Chondrocyte (in vitro differentiated cells): ENCODE results near the gene FOXO4. TPM values are rescaled to one million over a fixed set of nuclear protein-coding genes. Genes with fewer than 3 reads are reported as not detected.

Source experiments
- DNase-seq: peaks from one replicate; pipeline ENCODE4 v3.0.0; 2021; ENCODE audit warnings: mixed read lengths, low spot score
- H3K27ac Mint-ChIP-seq: one replicate; pipeline ENCODE4 v1.8.0; 2021; ENCODE audit warnings: mild to moderate bottlenecking, moderate library complexity, mixed read lengths; ENCODE audit not compliant: unreplicated experiment
- H3K27me3 Mint-ChIP-seq: 2 replicates; pipeline ENCODE4 v1.8.0; 2021; ENCODE audit warnings: low read depth, mixed read lengths
- H3K36me3 Mint-ChIP-seq: 2 replicates; pipeline ENCODE4 v1.8.0; 2021; ENCODE audit warnings: low read depth, mixed read lengths
- H3K4me1 Mint-ChIP-seq: 2 replicates; pipeline ENCODE4 v1.8.0; 2021; ENCODE audit warnings: low read depth, mild to moderate bottlenecking, mixed read lengths
- H3K4me3 Mint-ChIP-seq: one replicate; pipeline ENCODE4 v1.8.0; 2021; ENCODE audit warnings: mild to moderate bottlenecking, moderate library complexity, mixed read lengths; ENCODE audit not compliant: unreplicated experiment
- H3K9me3 Mint-ChIP-seq: 2 replicates; pipeline ENCODE4 v1.8.0; 2021; ENCODE audit warnings: low read depth, mixed read lengths
- total RNA-seq: library from RNA; stranded (reverse); gene quantifications from 3 replicates; pipeline ENCODE4 v1.2.1, GENCODE V29; 2021
- TF ChIP-seq, protein P1 (sequence below): fragments of 200-600 bp; sonication (generic); IDR thresholded peaks from 2 replicates; pipeline ENCODE4 v1.5.0; 2021; ENCODE audit warnings: antibody characterized with exemption, mild to moderate bottlenecking, moderate library complexity

Gene FOXO4
- total RNA-seq, 1 donor from 2014 or later = 9.3 TPM

DNA sequence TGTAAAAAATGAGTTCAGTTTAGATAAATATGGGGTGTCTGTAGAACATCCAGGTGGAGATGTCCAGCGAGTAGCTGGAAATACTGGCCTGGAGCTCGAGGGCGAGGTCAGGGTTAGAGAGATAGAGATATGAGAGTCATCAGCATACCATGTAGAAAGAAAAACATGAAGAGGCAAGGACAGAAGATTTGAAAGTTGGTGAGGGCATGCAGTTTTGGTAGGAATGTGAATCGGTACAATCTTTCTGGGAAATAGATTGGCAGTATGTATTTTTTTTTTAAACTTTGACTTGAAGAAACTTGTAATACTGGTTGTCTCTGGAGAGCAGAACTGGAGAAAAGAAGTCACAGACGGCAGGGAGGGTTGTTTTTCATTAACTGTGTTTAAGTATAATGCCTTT lies 25.1 kb upstream of the FOXO4 start:
- H3K4me1 Mint-ChIP-seq = peaks cover 7% of the 10 kb centered on the region
- no peaks in the 10 kb centered on the region for H3K27me3 Mint-ChIP-seq
- TF ChIP-seq, protein P1, sequence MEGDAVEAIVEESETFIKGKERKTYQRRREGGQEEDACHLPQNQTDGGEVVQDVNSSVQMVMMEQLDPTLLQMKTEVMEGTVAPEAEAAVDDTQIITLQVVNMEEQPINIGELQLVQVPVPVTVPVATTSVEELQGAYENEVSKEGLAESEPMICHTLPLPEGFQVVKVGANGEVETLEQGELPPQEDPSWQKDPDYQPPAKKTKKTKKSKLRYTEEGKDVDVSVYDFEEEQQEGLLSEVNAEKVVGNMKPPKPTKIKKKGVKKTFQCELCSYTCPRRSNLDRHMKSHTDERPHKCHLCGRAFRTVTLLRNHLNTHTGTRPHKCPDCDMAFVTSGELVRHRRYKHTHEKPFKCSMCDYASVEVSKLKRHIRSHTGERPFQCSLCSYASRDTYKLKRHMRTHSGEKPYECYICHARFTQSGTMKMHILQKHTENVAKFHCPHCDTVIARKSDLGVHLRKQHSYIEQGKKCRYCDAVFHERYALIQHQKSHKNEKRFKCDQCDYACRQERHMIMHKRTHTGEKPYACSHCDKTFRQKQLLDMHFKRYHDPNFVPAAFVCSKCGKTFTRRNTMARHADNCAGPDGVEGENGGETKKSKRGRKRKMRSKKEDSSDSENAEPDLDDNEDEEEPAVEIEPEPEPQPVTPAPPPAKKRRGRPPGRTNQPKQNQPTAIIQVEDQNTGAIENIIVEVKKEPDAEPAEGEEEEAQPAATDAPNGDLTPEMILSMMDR = no peak

DNA sequence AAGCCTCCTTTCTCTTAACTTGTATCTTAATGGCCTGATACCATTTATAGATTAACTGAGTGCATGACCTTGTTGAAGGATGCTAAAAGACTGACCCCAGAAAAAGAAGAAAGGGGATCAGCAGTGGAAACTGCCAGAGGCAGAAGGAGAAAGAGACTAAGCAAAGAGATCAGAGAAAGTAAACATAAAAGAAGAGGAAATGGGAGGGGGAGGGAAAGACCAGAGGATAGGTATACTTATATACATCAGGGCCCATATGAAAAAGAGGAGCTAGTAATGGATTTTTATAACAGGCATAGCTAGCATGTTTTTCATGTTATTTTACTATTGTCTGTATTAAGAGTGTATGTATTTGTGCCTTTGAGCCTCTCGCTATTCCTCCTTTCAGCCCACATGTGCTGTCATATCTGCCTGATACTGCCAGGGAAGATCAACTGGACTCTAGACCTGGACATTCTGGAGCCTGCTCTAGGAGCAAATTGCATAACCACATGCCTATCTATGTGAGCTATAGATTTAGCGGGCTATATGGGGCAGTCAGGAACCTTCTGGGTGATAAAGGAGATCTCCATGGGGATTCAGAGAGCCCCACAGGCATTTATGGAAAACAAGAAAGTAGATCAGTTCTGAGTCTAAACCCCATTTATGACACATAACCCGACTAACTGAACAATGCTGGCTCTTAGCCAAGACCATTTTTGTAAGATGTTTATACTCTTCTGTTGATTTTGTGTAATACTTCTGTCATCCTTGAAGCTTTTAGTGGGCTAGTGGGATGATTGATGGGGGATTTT lies 14.1 kb upstream of the FOXO4 start:
- TF ChIP-seq, protein P1 = no peak
- Mint-ChIP-seq H3K4me3 (no peak overlapping the region), H3K4me1 (no peaks in the 10 kb centered on the region), H3K27me3 (no peaks in the 10 kb centered on the region), H3K27ac (no peak overlapping the region), H3K36me3 (no peaks in the 10 kb centered on the region), H3K9me3 (peaks cover 4% of the 10 kb centered on the region)
- no peak for DNase-seq

More for the DNA sequence above, 25.1 kb upstream of the FOXO4 start:
- H3K4me3 Mint-ChIP-seq = no peak overlapping the region
- no peak for DNase-seq
- H3K27ac Mint-ChIP-seq = no peak overlapping the region
- H3K9me3 Mint-ChIP-seq = no peaks in the 10 kb centered on the region
- no peaks in the 10 kb centered on the region for H3K36me3 Mint-ChIP-seq

DNA sequence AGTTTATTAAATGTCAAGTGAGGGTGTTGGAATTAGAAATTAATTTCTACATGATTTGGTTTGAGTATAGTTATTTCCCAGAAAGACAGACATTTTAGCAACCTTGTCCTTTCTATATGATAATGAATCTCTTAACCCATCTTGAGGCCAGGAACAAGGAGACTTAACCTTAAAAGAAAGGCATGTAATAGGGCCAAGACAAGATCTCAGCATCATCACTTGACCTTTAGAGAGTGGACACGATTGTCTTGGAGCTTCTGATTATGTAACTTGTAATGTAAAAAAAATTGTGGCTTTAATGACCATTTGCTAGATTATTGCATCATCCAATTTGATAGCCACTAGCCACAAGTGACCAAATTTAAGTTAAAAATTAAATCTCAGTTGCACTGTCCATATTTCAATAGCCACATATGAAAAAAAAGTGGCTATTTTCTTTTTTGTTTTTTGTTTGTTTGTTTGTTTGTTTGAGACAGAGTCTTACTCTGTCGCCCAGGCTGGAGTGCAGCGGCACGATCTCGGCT lies 13.5 kb upstream of the FOXO4 start:
- no peak overlapping the region for H3K27ac Mint-ChIP-seq
- no peak overlapping the region for H3K4me3 Mint-ChIP-seq

DNA sequence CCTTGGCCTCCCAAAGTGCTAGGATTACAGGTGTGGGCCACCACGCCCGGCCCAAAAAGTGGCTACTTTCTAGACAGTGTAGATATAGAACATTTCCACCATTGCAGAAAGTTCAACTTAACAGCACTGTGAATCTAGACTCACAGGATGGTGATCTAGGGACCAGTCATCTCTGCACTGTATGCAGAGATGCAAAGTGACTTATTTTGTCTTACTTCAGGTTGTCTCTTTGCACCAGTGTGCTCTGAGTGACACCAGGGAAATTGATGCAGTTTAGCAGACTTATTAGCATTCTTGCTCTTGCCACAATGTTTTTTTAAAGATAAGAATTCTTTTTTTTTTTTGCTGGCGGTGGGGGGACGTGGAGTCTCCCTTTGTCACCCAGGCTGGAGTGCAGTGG lies 12.8 kb upstream of the FOXO4 start:
- DNase-seq = no peak
- Mint-ChIP-seq H3K27ac (no peak overlapping the region), H3K9me3 (peaks cover 3% of the 10 kb centered on the region), H3K27me3 (no peaks in the 10 kb centered on the region), H3K36me3 (no peaks in the 10 kb centered on the region), H3K4me1 (no peaks in the 10 kb centered on the region), H3K4me3 (no peak overlapping the region)
- TF ChIP-seq, protein P1 = no peak

More for the DNA sequence above, 13.5 kb upstream of the FOXO4 start:
- Mint-ChIP-seq H3K36me3 (no peaks in the 10 kb centered on the region), H3K9me3 (peaks cover 4% of the 10 kb centered on the region), H3K27me3 (no peaks in the 10 kb centered on the region), H3K4me1 (no peaks in the 10 kb centered on the region)
- TF ChIP-seq, protein P1 = no peak
- no peak for DNase-seq

DNA sequence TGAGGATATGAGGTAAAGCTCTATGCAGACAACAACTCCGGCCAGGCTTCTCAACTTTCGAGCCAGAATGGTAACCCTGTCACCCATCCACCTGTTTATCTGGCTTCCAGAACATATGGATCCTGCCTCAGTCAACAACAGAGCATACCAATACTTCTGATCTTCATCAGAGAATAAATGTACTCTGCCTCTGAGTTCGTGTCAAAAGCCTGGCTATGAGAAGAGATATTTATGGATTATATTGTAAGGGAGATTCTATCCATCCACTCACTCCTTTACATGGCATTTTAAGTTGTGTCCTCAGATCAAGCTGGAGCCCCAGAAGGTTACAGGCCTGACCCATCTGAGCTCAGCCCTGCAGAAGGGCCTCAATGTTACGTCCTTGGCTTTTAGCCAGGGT lies 9.8 kb upstream of the FOXO4 start:
- DNase-seq = no peak
- no peaks in the 10 kb centered on the region for H3K36me3 Mint-ChIP-seq
- no peaks in the 10 kb centered on the region for H3K27me3 Mint-ChIP-seq
- TF ChIP-seq, protein P1 = no peak
- H3K27ac Mint-ChIP-seq = no peak overlapping the region
- no peak overlapping the region for H3K4me3 Mint-ChIP-seq
- no peaks in the 10 kb centered on the region for H3K4me1 Mint-ChIP-seq
- H3K9me3 Mint-ChIP-seq = peaks cover 4% of the 10 kb centered on the region
